ENCODE results near the gene FBXL13.

GRCh38 chr7:102931757-102932156 lies 142.8 kb downstream of the FBXL13 start:
- no peak for TF ChIP-seq EZH2 (IDR thresholded peaks at IDR 0.05; ENCODE audit: low read depth, unreplicated experiment)
- no peak for TF ChIP-seq POLR2AphosphoS5 (IDR thresholded peaks at IDR 0.05; ENCODE audit: low read depth)
- TF ChIP-seq, protein P1, sequence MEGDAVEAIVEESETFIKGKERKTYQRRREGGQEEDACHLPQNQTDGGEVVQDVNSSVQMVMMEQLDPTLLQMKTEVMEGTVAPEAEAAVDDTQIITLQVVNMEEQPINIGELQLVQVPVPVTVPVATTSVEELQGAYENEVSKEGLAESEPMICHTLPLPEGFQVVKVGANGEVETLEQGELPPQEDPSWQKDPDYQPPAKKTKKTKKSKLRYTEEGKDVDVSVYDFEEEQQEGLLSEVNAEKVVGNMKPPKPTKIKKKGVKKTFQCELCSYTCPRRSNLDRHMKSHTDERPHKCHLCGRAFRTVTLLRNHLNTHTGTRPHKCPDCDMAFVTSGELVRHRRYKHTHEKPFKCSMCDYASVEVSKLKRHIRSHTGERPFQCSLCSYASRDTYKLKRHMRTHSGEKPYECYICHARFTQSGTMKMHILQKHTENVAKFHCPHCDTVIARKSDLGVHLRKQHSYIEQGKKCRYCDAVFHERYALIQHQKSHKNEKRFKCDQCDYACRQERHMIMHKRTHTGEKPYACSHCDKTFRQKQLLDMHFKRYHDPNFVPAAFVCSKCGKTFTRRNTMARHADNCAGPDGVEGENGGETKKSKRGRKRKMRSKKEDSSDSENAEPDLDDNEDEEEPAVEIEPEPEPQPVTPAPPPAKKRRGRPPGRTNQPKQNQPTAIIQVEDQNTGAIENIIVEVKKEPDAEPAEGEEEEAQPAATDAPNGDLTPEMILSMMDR (conservative IDR thresholded peaks at IDR 0.05; ENCODE audit: low read depth in 2 of 2): no peak
- TF ChIP-seq CREB1 (CRISPR knock-in tag; IDR thresholded peaks at IDR 0.05; ENCODE audit: low read depth): no peak
- no peak for TF ChIP-seq REST (IDR thresholded peaks at IDR 0.05; ENCODE audit: unreplicated experiment)
- TF ChIP-seq EZH2phosphoT487 (IDR thresholded peaks at IDR 0.05; ENCODE audit: unreplicated experiment): no peak
- no peak for TF ChIP-seq JUNB (IDR thresholded peaks at IDR 0.05; ENCODE audit: unreplicated experiment)
- TF ChIP-seq, protein P2, sequence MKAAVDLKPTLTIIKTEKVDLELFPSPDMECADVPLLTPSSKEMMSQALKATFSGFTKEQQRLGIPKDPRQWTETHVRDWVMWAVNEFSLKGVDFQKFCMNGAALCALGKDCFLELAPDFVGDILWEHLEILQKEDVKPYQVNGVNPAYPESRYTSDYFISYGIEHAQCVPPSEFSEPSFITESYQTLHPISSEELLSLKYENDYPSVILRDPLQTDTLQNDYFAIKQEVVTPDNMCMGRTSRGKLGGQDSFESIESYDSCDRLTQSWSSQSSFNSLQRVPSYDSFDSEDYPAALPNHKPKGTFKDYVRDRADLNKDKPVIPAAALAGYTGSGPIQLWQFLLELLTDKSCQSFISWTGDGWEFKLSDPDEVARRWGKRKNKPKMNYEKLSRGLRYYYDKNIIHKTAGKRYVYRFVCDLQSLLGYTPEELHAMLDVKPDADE (IDR thresholded peaks at IDR 0.05): no peak

Data from GM23338 (cell line).